HG03039 (cell line): ENCODE data around the gene FAM120B.

Source experiments
- ATAC-seq: cut with Tn5 transposase; IDR thresholded peaks from one replicate; pipeline ENCODE4 v1.9.1; 2021; ENCODE audit warnings: mild to moderate bottlenecking, moderate library complexity; ENCODE audit not compliant: unreplicated experiment

The FAM120B gene

GRCh38 chr6:170438861-170439260, 132.3 kb downstream of the FAM120B start:
- ATAC-seq, result no peak

DNA sequence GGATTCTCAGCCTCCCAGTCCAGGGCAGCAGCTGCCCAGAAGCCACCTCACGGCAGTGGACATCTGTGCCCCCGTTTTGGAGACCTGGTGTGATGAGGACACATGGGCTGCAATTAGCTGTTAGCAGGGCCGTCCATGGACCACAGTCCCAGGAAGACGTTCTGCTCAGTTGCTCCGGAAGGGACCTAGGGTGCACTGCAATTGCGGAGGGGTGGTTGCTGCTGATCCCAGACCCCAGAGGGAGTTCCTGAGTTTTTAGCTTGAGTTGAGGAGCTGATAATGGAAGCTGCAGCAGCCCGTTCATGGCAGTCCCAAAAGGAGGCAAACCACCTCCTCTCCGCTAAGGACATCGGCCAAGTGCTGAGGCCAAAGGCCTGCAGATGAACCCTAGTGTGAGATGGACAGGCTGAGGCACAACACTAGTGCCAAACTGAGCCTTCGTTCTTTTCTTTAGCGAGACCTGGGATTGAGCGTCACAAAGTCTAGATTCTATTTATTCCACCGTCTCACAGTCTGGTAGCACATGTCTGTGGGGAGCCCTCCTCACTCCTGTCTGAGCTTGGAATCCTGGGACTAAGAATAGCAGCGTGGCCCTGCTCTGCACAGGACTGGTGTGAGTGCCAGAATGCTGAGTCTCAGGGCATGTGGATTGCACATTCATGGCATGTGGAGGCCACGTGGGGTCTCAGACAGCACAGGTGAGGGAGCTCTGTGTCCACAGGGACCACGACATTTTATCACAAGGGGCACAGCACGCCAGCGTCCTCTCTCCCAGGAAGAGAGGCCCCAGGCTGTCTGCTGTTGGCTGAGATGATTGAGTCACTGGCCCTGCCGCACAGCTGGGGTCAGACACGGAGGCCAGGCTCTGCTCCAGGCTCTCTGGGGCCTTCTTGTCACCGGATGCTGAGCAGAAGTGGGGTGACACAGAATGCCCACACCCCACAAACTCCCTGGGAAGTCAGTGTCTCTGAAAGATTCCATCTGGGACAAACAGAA, 133.1 kb downstream of the FAM120B start:
- no peak for ATAC-seq

DNA sequence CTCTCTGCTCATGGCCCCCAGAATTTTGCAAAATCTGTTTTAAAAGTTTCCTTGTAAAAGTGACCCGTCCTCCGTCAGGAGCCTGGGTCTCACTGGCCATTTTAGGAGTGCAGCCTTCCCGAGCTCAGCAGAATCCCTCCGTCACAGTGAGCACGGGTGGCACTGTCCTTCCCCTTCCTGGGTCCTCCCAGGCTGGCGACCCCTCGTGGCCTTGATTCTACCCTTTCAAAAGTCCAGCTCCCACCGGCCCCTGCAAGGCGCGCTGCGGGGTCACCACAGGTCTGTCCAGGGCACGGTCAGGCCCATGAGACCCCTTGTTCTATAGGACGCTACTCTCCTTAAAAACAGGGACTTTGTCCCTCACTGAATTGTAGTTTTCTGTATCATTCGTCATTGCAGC, 133.9 kb downstream of the FAM120B start:
- ATAC-seq, result no peak

DNA sequence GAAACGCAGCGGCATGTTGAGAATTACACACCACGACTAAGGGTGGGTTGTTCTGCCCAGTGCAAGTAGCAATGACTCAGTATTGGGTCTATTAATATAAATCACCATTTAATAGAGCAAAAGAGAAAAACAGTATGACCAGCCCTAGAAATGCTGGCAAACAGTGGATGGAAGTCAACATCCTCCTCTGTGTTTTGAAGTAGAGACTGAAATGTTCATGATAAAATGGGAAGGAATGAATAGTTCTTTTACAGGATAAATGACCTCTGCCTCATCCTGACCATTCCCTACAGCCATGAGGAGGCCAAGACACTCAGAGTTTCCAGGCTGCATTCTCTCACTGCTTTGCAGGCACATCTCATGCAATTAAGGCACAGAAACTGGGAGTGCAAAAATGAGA, 134.8 kb downstream of the FAM120B start:
- no peak for ATAC-seq

DNA sequence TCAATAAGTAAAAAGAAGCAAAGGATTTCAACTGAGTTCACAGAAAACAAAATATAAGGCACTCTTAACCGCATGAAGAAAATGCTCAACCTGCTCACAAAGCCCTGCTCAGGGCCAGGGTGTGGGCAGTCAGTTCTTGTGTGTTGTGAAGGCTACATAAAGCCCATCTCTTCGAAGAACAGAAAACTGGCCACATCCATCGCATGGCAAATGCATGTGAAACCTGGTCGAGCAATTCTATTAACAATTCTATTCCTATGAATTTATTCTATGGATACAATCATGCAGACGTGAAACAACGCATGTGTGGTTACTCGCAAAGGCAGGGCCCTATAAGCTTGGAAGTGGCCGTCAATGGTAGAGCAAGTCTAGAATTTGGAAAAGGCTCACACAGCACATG, 136.0 kb downstream of the FAM120B start:
- no peak for ATAC-seq

- ATAC-seq, result no peak
Observed at GRCh38 chr6:170443151-170443662, 136.6 kb downstream of the FAM120B start.

DNA sequence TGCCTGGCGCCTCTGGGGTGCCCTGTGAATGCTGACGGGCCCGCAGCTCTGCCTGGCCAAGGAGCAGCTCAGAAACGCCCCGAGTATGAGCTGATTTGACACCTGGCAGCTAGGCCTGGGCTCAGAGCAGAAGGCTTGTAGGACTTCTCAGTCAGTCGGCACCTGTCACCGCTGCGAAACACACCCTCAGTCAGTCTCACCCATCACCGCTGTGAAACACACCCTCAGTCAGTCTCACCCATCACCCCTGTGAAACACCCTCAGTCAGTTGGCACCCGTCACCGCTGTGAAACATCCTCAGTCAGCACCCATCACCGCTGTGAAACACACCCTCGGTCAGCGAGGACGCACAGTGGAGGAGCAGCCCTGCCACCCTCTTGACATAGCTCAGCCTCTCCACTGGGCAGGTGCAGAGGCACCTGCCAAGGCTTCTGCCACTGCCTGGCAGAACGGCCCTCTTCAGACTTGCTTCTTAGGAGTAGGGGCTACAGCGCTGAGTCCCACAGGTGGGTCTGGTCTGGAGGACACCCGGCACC, 137.6 kb downstream of the FAM120B start:
- ATAC-seq, result no peak

DNA sequence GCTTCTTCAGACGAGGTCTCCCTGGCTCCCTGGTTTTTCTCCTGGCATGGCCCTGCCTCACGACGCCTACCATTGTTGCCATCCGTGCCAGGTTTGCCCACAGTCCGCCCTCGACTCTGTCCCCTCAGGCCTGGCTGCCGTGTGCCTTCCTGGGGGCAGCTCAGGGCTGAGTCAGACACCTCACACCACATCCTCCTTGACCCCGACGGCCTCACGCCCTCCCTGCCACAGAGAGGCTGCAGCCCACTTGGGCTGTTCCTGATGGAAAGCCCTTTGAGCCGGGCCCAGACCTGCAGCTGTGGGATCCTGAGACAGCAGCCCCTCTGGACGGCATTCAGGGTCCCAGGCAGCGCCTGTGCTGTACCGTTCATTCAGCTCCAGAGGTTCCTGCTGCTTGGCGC, 138.3 kb downstream of the FAM120B start:
- ATAC-seq, result no peak

DNA sequence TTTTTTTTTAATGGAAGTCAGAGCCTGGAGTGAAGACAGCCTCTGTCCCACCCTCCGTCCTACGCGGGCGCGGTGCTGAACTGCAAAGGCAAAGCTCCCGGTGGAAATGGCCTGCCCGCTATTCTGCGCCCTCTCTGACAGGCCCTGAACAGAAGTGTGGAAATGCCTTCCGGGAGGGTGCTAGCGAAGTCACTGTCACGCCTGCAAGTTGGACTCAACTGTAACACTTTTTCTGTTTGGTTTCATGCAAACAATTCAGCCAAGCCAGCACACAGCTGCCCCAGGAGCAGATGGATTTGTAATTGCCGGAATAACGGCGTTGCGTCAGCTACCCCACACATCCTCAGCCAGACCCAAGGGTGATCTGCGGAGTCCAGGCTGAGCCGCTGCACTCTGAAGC, 138.9 kb downstream of the FAM120B start:
- ATAC-seq, result no peak

GRCh38 chr6:170445971-170446370, 139.4 kb downstream of the FAM120B start:
- no peak for ATAC-seq

- ATAC-seq, result no peak
Observed at GRCh38 chr6:170446841-170447560, 140.4 kb downstream of the FAM120B start.

GRCh38 chr6:170447561-170447930, 141.0 kb downstream of the FAM120B start:
- ATAC-seq, result no peak

GRCh38 chr6:170448317-170448716, 141.8 kb downstream of the FAM120B start:
- ATAC-seq, result no peak

- no peak for ATAC-seq
Observed at GRCh38 chr6:170448751-170449630, 142.4 kb downstream of the FAM120B start.

GRCh38 chr6:170449835-170450753, 143.5 kb downstream of the FAM120B start:
- no peak for ATAC-seq

GRCh38 chr6:170450916-170451761, 144.6 kb downstream of the FAM120B start:
- no peak for ATAC-seq

DNA sequence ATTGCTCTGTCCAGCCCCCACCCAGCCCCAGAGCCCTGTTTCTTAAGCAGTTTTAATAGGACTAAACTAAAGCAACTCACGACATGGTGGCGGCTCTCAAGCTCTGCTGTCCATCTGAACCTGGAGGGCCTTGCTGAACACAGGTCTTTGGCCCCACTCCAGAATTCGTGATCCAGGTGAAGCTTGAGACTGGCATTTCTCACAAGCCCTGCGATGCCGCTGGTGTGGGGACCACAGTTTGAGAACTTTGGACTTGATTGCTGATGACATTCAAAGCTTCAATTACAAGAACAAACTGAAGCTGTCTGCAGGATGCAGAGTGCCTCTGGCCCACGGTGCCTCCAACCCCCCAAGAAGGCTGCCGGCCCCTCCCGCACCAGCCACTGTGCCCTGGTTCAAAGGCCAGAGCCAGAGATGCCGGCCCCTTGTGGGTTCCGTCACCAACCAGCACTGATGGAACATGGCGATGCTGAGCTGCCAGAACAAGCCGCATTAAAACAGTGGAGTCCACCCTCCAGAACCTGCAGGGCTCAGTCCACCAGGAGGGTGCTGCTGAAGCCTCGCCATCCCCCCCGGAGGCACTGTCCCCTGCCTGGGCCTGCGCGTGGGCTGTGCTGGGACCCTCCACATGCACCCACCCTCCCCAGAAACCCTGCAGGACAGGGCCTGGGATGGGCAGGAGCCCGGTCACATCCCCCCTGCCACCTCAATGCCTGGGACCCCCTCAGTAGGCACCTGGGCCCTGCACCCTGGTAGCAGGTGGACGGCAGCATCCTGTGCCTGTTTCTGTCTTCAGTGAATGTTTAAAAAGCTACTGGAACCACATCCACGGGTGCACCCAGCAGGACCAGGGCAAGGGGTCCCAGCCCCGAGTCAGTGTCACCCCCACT, 145.4 kb downstream of the FAM120B start:
- ATAC-seq, result no peak
